HFFc6 (cell line): ENCODE data around the gene PRAF2. TPM values are rescaled to one million over a fixed set of nuclear protein-coding genes. Genes with fewer than 3 reads are reported as not detected.
A peak's percentile ranks its signal among the peaks of the same experiment; 100 is the strongest.

Experiments used
- DNase-seq: peaks from one replicate; pipeline ENCODE4 v3.0.0-alpha.2; 2018
- H3K27ac Mint-ChIP-seq: 2 replicates; pipeline ENCODE4 v1.8.0; 2020; ENCODE audit warnings: mild to moderate bottlenecking, mixed read lengths
- H3K27me3 Mint-ChIP-seq: 2 replicates; pipeline ENCODE4 v1.8.0; 2021; ENCODE audit warnings: mild to moderate bottlenecking, moderate library complexity, mixed read lengths; ENCODE audit not compliant: insufficient read depth
- H3K36me3 Mint-ChIP-seq: 2 replicates; pipeline ENCODE4 v1.8.0; 2021; ENCODE audit warnings: low read depth, mixed read lengths
- H3K4me1 Mint-ChIP-seq: 2 replicates; pipeline ENCODE4 v1.8.0; 2020; ENCODE audit warnings: low read depth, mixed read lengths
- H3K4me3 Mint-ChIP-seq: 2 replicates; pipeline ENCODE4 v1.8.0; 2020; ENCODE audit warnings: mild to moderate bottlenecking, moderate library complexity, mixed read lengths
- H3K9me3 Mint-ChIP-seq: 2 replicates; pipeline ENCODE4 v1.8.0; 2020; ENCODE audit warnings: mild to moderate bottlenecking, mixed read lengths
- CTCF ChIP-seq: fragments of 200-600 bp; sonication (generic); IDR thresholded peaks from 2 replicates; pipeline ENCODE4 v1.5.0; 2021; ENCODE audit warnings: antibody characterized with exemption, mild to moderate bottlenecking
- total RNA-seq, 6 experiments: library from RNA; stranded (reverse); fragmentation: NEBNext Ultra II Directional; extraction: Animal tissue kit (Norgen Biotek cat#: 25700); gene quantifications; 2 replicates in 1 of 6; 3 replicates in 5 of 6; pipeline ENCODE4 v1.2.3, GENCODE V29; 2021

Gene PRAF2
- total RNA-seq, 6 experiments from 2014 or later: 68.0 to 100 (median 76.7) TPM

- Mint-ChIP-seq H3K36me3 (peaks cover 26% of the 10 kb centered on the region), H3K27ac (peak overlapping the region; percentile 97), H3K4me1 (peaks cover 38% of the 10 kb centered on the region), H3K4me3 (peak overlapping the region; percentile 93), H3K27me3 (peaks cover 1% of the 10 kb centered on the region; the same call in 1 of the 2 replicates), H3K9me3 (no peaks in the 10 kb centered on the region)
- DNase-seq: peak; percentile 43
- TF ChIP-seq CTCF: no peak
Measured at GRCh38 chrX:49041744-49042580, 31.8 kb downstream of the PRAF2 start.

- H3K36me3 Mint-ChIP-seq: peaks cover 26% of the 10 kb centered on the region
- H3K4me3 Mint-ChIP-seq: peak overlapping the region; percentile 93
- peaks cover 1% of the 10 kb centered on the region; the same call in 1 of the 2 replicates for H3K27me3 Mint-ChIP-seq
- TF ChIP-seq CTCF: no peak
- peak overlapping the region; percentile 97 for H3K27ac Mint-ChIP-seq
- peak; percentile 27 for DNase-seq
- peaks cover 38% of the 10 kb centered on the region for H3K4me1 Mint-ChIP-seq
- no peaks in the 10 kb centered on the region for H3K9me3 Mint-ChIP-seq
Measured at GRCh38 chrX:49040376-49040955, 33.3 kb downstream of the PRAF2 start.

- Mint-ChIP-seq H3K4me3 (peak overlapping the region; percentile 93), H3K9me3 (no peaks in the 10 kb centered on the region), H3K4me1 (peaks cover 40% of the 10 kb centered on the region), H3K27ac (peak overlapping the region; percentile 97), H3K36me3 (peaks cover 28% of the 10 kb centered on the region), H3K27me3 (peaks cover 1% of the 10 kb centered on the region; the same call in 1 of the 2 replicates)
- DNase-seq: peak; percentile 86
- TF ChIP-seq CTCF: peak; percentile 23; the same call in 1 of the 2 replicates
Measured at GRCh38 chrX:49039598-49040375, 34.0 kb downstream of the PRAF2 start.

GRCh38 chrX:49037883-49038475 lies 35.8 kb downstream of the PRAF2 start:
- H3K27me3 Mint-ChIP-seq: no peaks in the 10 kb centered on the region; the same call in 1 of the 2 replicates
- peaks cover 37% of the 10 kb centered on the region for H3K36me3 Mint-ChIP-seq
- no peak for TF ChIP-seq CTCF
- peak overlapping the region; percentile 77 for H3K4me3 Mint-ChIP-seq
- peaks cover 37% of the 10 kb centered on the region for H3K4me1 Mint-ChIP-seq
- peak overlapping the region; percentile 97 for H3K27ac Mint-ChIP-seq
- no peaks in the 10 kb centered on the region for H3K9me3 Mint-ChIP-seq
- DNase-seq: peak; percentile 69

- H3K27me3 Mint-ChIP-seq: no peaks in the 10 kb centered on the region; the same call in 1 of the 2 replicates
- peaks cover 21% of the 10 kb centered on the region for H3K36me3 Mint-ChIP-seq
Measured at GRCh38 chrX:49030283-49030682, 43.5 kb downstream of the PRAF2 start.

More at GRCh38 chrX:49030283-49030682, 43.5 kb downstream of the PRAF2 start:
- H3K9me3 Mint-ChIP-seq: no peaks in the 10 kb centered on the region
- no peak for DNase-seq
- TF ChIP-seq CTCF: no peak
- no peak overlapping the region for H3K27ac Mint-ChIP-seq
- H3K4me1 Mint-ChIP-seq: peaks cover 7% of the 10 kb centered on the region; the same call in 1 of the 2 replicates
- no peak overlapping the region for H3K4me3 Mint-ChIP-seq
